ENCODE data around the gene STRIP2. TPM values are rescaled to one million over a fixed set of nuclear protein-coding genes. Genes with fewer than 3 reads are reported as not detected.

The STRIP2 gene
- total RNA-seq, 1 donor from 2014 or later: 0.87 TPM

GRCh38 chr7:129466796-129467195 is 32.6 kb downstream of the STRIP2 start:
- Mint-ChIP-seq H3K27ac (ENCODE audit: unreplicated experiment) (no peak overlapping the region), H3K27me3 (ENCODE audit: low read depth) (no peaks in the 10 kb centered on the region), H3K9me3 (ENCODE audit: low read depth) (no peaks in the 10 kb centered on the region), H3K36me3 (ENCODE audit: low read depth) (no peaks in the 10 kb centered on the region), H3K4me3 (ENCODE audit: unreplicated experiment) (no peak overlapping the region), H3K4me1 (ENCODE audit: low read depth) (no peaks in the 10 kb centered on the region)
- no peak for TF ChIP-seq CTCF (IDR thresholded peaks at IDR 0.05)
- no peak for DNase-seq (ENCODE audit: low spot score)

- H3K27ac Mint-ChIP-seq (ENCODE audit: unreplicated experiment): no peak overlapping the region
- no peak for TF ChIP-seq CTCF (IDR thresholded peaks at IDR 0.05)
- no peaks in the 10 kb centered on the region for H3K9me3 Mint-ChIP-seq (ENCODE audit: low read depth)
- DNase-seq (ENCODE audit: low spot score): no peak
- no peaks in the 10 kb centered on the region for H3K27me3 Mint-ChIP-seq (ENCODE audit: low read depth)
- no peak overlapping the region for H3K4me3 Mint-ChIP-seq (ENCODE audit: unreplicated experiment)
- no peaks in the 10 kb centered on the region for H3K4me1 Mint-ChIP-seq (ENCODE audit: low read depth)
- H3K36me3 Mint-ChIP-seq (ENCODE audit: low read depth): no peaks in the 10 kb centered on the region
Observed at GRCh38 chr7:129468087-129468486, 33.9 kb downstream of the STRIP2 start.

GRCh38 chr7:129468547-129468946 is 34.3 kb downstream of the STRIP2 start:
- no peak for TF ChIP-seq CTCF (IDR thresholded peaks at IDR 0.05)
- Mint-ChIP-seq H3K27me3 (ENCODE audit: low read depth) (no peaks in the 10 kb centered on the region), H3K4me3 (ENCODE audit: unreplicated experiment) (no peak overlapping the region), H3K4me1 (ENCODE audit: low read depth) (no peaks in the 10 kb centered on the region), H3K36me3 (ENCODE audit: low read depth) (no peaks in the 10 kb centered on the region), H3K27ac (ENCODE audit: unreplicated experiment) (no peak overlapping the region), H3K9me3 (ENCODE audit: low read depth) (no peaks in the 10 kb centered on the region)
- no peak for DNase-seq (ENCODE audit: low spot score)

- no peak for DNase-seq (ENCODE audit: low spot score)
- Mint-ChIP-seq H3K27ac (ENCODE audit: unreplicated experiment) (no peak overlapping the region), H3K9me3 (ENCODE audit: low read depth) (no peaks in the 10 kb centered on the region), H3K4me1 (ENCODE audit: low read depth) (no peaks in the 10 kb centered on the region), H3K27me3 (ENCODE audit: low read depth) (no peaks in the 10 kb centered on the region), H3K36me3 (ENCODE audit: low read depth) (no peaks in the 10 kb centered on the region), H3K4me3 (ENCODE audit: unreplicated experiment) (no peak overlapping the region)
- TF ChIP-seq CTCF (IDR thresholded peaks at IDR 0.05): no peak
Observed at GRCh38 chr7:129469930-129470329, 35.7 kb downstream of the STRIP2 start.

- no peak for DNase-seq (ENCODE audit: low spot score)
- Mint-ChIP-seq H3K36me3 (ENCODE audit: low read depth) (no peaks in the 10 kb centered on the region), H3K27me3 (ENCODE audit: low read depth) (no peaks in the 10 kb centered on the region), H3K4me1 (ENCODE audit: low read depth) (no peaks in the 10 kb centered on the region), H3K4me3 (ENCODE audit: unreplicated experiment) (no peak overlapping the region), H3K9me3 (ENCODE audit: low read depth) (no peaks in the 10 kb centered on the region), H3K27ac (ENCODE audit: unreplicated experiment) (no peak overlapping the region)
- TF ChIP-seq CTCF (IDR thresholded peaks at IDR 0.05): no peak
Observed at GRCh38 chr7:129470411-129470810, 36.2 kb downstream of the STRIP2 start.

All from chondrocyte (in vitro differentiated cells).